OCI-LY7 (cell line): ENCODE data around the gene CORO2B.

Experiments used
- CTCF ChIP-seq: fragments of 200-600 bp; sonication (generic); conservative IDR thresholded peaks from 2 replicates; pipeline ENCODE4 v1.5.1; 2014; ENCODE audit warnings: mild to moderate bottlenecking, antibody characterized with exemption, low read length, moderate library complexity, mixed read lengths
- EZH2phosphoT487 ChIP-seq: fragments of 200-600 bp; sonication (generic); IDR thresholded peaks from 2 replicates; pipeline ENCODE4 v1.6.1; 2018; ENCODE audit warnings: low read depth, borderline replicate concordance, mild to moderate bottlenecking, mixed run types, antibody characterized with exemption, low read length, moderate library complexity, mixed read lengths

DNA sequence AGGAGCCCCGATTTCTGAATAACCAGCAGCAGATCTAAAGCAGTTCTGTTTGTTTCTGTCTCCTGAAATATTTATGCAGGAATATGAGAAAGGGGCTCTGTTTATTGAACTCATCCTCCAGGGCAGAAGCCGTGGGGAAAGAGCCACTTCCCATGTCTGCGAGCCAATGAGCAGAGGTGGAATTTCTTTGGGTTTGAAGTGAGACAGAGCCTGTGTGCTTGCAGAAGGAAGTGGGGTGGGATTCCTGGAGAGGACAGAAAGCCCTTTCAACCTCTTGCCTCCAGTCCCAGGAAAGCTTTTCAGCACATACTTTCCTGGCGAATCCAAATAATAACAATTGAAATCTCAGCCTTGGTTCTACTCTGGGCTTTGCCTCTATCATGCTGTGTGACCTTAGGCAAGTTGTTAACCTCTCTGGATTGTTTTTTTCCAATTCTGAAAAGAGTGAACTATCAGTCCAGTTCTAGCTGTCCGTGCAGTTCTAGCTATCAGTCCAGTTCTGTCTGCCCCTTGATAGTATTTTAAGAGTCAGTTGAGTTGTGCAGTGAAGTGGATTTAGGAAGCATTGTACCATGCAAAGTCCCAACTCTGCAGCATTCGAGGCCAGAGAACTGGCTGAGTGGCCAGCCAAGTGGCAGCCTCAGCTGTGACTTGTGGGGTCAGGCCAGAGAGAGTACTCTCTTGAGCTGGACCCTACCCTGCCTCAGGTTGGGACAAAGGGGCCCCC, 15.9 kb downstream of the CORO2B start:
- TF ChIP-seq CTCF (no peak), EZH2phosphoT487 (no peak)
